Thymus (tissue), 11 donors: ENCODE measurements around the gene GRID2. TPM values are rescaled to one million over a fixed set of nuclear protein-coding genes. Genes with fewer than 3 reads are reported as not detected.

Experiments used
- DNase-seq, 9 donors: peaks; one replicate each; pipeline ENCODE4 v3.0.0-alpha.2; 2013; ENCODE audit warnings: low spot score in 9 of 9, low read depth in 6 of 9, missing footprints in 1 of 9
- H3K27ac ChIP-seq, 2 donors: one replicate each; pipeline ENCODE4 v1.5.1; 2013; ENCODE audit warnings: control low read depth in 1 of 2, low read depth in 1 of 2, low read length in 1 of 2, mild to moderate bottlenecking in 1 of 2, moderate library complexity in 1 of 2
- H3K27me3 ChIP-seq, 2 donors: one replicate each; pipeline ENCODE4 v1.5.1; 2013; ENCODE audit warnings: low read length in 1 of 2; ENCODE audit not compliant: control insufficient read depth in 2 of 2, insufficient read depth in 1 of 2
- H3K36me3 ChIP-seq, 2 donors: one replicate each; pipeline ENCODE4 v1.5.1; 2013; ENCODE audit warnings: low read length in 1 of 2, mild to moderate bottlenecking in 1 of 2, moderate library complexity in 1 of 2; ENCODE audit not compliant: control insufficient read depth in 2 of 2, insufficient read depth in 2 of 2
- H3K4me1 ChIP-seq, 2 donors: one replicate each; pipeline ENCODE4 v1.5.1; 2013; ENCODE audit warnings: low read length in 2 of 2; ENCODE audit not compliant: control insufficient read depth in 2 of 2, insufficient read depth in 2 of 2
- H3K4me3 ChIP-seq, 2 donors: one replicate each; pipeline ENCODE4 v1.5.1; 2013; ENCODE audit warnings: low read length in 2 of 2, control low read depth in 1 of 2, mild to moderate bottlenecking in 1 of 2
- H3K9me3 ChIP-seq, 2 donors: one replicate each; pipeline ENCODE4 v1.5.1; 2013; ENCODE audit warnings: low read length in 1 of 2, mild to moderate bottlenecking in 1 of 2; ENCODE audit not compliant: control insufficient read depth in 2 of 2, insufficient read depth in 1 of 2
- WGBS: extraction: QIAGEN DNeasy Blood & Tissue Kit; methylation state at CpG from one replicate; pipeline ENCODE4 v1.1.7; 2013; 5-methylcytosine and 5-hydroxymethylcytosine counted together
- polyA plus RNA-seq: library from polyadenylated mRNA; stranded (reverse); fragments of 200-250 nt; gene quantifications from one replicate; pipeline ENCODE4 v1.2.3, GENCODE V29; 2013
- total RNA-seq: library from RNA; stranded (reverse); fragments of 120-200 nt; gene quantifications from one replicate; pipeline ENCODE4 v1.2.4, GENCODE V29; 2013
- donor health status: healthy.

GRID2 gene
- total and polyA plus RNA-seq, 2 donors = 0.05 to 0.09 TPM

DNA sequence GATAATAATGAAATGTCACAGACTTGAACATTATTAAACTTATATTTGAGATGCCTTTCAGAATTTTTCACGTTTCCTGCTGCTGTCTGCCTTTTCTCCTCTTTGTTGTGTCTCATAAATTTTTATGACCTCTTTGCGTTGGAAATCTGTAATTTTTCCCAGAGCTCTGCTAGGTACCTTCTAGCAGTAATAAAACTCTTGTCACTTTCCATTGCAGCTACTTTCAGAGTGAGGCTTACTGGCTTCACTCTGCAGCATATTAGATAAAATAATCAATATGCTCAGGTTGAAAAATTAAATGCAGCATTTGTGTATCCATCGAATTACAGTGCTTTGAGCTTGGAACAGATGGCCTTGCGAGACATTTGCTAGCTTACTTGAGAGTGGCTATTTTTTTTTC lies 689.0 kb downstream of the GRID2 start:
- no peaks in the 10 kb centered on the region for H3K9me3 ChIP-seq
- no peak overlapping the region for H3K27ac ChIP-seq
- no peaks in the 10 kb centered on the region for H3K36me3 ChIP-seq
- H3K27me3 ChIP-seq = no peaks in the 10 kb centered on the region
- H3K4me3 ChIP-seq = no peak overlapping the region
- no peak for DNase-seq
- H3K4me1 ChIP-seq = no peaks in the 10 kb centered on the region
- WGBS = 89% methylated on average over 4 of the region's 4 CpGs

GRCh38 chr4:92994727-92995126 lies 691.0 kb downstream of the GRID2 start:
- H3K36me3 ChIP-seq = no peaks in the 10 kb centered on the region
- H3K4me3 ChIP-seq = no peak overlapping the region
- 88% methylated on average over 2 of the region's 2 CpGs for WGBS

DNA sequence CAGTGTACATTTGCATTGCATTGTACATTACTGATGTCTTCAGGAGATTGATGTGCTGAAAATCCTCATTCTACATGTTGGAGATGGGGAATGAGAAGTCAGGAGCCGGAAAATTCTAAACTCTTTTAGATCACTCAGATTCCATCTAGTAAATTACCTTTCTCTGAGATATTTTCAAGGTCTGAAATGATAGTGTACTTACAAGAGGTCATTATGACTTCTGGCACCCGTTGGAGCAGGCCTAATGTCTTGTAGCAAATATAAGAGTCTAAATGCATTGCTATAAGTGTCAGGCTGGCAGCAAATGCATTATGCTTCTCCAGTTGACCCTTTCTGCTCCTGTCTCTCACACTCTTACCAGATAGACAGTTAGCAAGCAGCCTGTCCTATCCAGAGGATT lies 692.8 kb downstream of the GRID2 start:
- DNase-seq = no peak
- no peak overlapping the region for H3K4me3 ChIP-seq
- no peaks in the 10 kb centered on the region for H3K27me3 ChIP-seq
- H3K9me3 ChIP-seq = no peaks in the 10 kb centered on the region
- no peaks in the 10 kb centered on the region for H3K4me1 ChIP-seq
- H3K36me3 ChIP-seq = no peaks in the 10 kb centered on the region
- WGBS = 84% methylated on average over 2 of the region's 2 CpGs
- no peak overlapping the region for H3K27ac ChIP-seq

More at GRCh38 chr4:92994727-92995126, 691.0 kb downstream of the GRID2 start:
- H3K9me3 ChIP-seq = no peaks in the 10 kb centered on the region
- H3K27ac ChIP-seq = no peak overlapping the region
- no peaks in the 10 kb centered on the region for H3K4me1 ChIP-seq
- H3K27me3 ChIP-seq = no peaks in the 10 kb centered on the region
- no peak for DNase-seq

DNA sequence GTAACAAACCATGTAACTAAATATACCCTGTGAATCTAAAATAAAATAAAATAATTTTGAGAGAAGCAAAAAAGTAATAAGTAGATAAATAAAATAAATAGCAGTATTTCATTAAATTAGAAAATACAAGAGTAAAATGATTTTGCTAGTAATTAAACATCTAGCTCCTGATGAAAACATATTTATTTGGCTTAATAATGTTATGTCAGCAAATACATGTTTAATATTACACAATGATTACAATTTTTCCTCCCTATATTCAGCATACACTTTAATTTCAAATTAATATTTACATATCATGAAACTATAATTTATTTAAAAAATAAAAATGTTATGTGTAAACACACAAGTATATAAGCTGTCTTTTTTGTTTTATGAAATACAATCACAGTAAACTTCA lies 697.1 kb downstream of the GRID2 start:
- DNase-seq = no peak
- no peaks in the 10 kb centered on the region for H3K27me3 ChIP-seq
- H3K27ac ChIP-seq = no peak overlapping the region
- H3K4me1 ChIP-seq = no peaks in the 10 kb centered on the region
- H3K36me3 ChIP-seq = no peaks in the 10 kb centered on the region
- no peaks in the 10 kb centered on the region for H3K9me3 ChIP-seq
- H3K4me3 ChIP-seq = no peak overlapping the region

GRCh38 chr4:93002240-93002639 lies 698.5 kb downstream of the GRID2 start:
- 93% methylated on average over 4 of the region's 4 CpGs for WGBS

GRCh38 chr4:93016350-93016749 lies 712.6 kb downstream of the GRID2 start:
- Histone ChIP-seq H3K4me3 (no peak overlapping the region), H3K27ac (no peak overlapping the region), H3K9me3 (no peaks in the 10 kb centered on the region), H3K4me1 (no peaks in the 10 kb centered on the region), H3K27me3 (no peaks in the 10 kb centered on the region), H3K36me3 (no peaks in the 10 kb centered on the region)
- no peak for DNase-seq
- WGBS = 91% methylated on average over 2 of the region's 2 CpGs

More at GRCh38 chr4:93002240-93002639, 698.5 kb downstream of the GRID2 start:
- Histone ChIP-seq H3K27me3 (no peaks in the 10 kb centered on the region), H3K36me3 (no peaks in the 10 kb centered on the region), H3K4me3 (no peak overlapping the region), H3K27ac (no peak overlapping the region), H3K9me3 (no peaks in the 10 kb centered on the region), H3K4me1 (no peaks in the 10 kb centered on the region)
- no peak for DNase-seq

GRCh38 chr4:93018243-93018642 lies 714.5 kb downstream of the GRID2 start:
- WGBS = 26% methylated on average over 2 of the region's 2 CpGs
- DNase-seq = no peak

DNA sequence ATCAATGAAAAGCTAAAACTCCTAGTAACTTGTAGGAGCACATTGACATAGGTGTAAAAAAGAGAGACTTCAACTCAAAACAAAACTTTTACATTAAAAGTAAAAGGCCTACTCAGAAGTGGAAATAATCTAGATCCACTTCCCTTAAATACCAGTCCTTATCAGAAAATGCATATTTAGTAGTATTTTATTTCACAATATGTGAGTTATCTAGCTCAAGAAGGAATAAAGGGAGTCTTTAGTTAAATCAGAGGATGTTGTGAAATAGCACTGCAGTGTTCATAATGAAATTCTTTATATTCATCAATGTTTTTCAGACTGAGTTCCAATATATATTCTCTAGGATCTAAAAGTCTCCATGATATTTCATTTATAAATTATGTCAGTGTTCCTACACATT lies 715.0 kb downstream of the GRID2 start:
- H3K4me3 ChIP-seq = no peak overlapping the region

More at GRCh38 chr4:93018243-93018642, 714.5 kb downstream of the GRID2 start:
- H3K4me3 ChIP-seq = no peak overlapping the region
- H3K27me3 ChIP-seq = no peaks in the 10 kb centered on the region
- no peak overlapping the region for H3K27ac ChIP-seq
- no peaks in the 10 kb centered on the region for H3K36me3 ChIP-seq
- no peaks in the 10 kb centered on the region for H3K4me1 ChIP-seq
- H3K9me3 ChIP-seq = no peaks in the 10 kb centered on the region

GRCh38 chr4:93029769-93030168 lies 726.0 kb downstream of the GRID2 start:
- 86% methylated on average over 1 of the region's 1 CpG for WGBS
- no peaks in the 10 kb centered on the region for H3K4me1 ChIP-seq
- no peaks in the 10 kb centered on the region for H3K9me3 ChIP-seq
- no peaks in the 10 kb centered on the region for H3K36me3 ChIP-seq
- no peaks in the 10 kb centered on the region for H3K27me3 ChIP-seq
- no peak overlapping the region for H3K4me3 ChIP-seq
- H3K27ac ChIP-seq = no peak overlapping the region
- no peak for DNase-seq

More for the DNA sequence above, 715.0 kb downstream of the GRID2 start:
- Histone ChIP-seq H3K27ac (no peak overlapping the region), H3K27me3 (no peaks in the 10 kb centered on the region), H3K36me3 (no peaks in the 10 kb centered on the region), H3K4me1 (no peaks in the 10 kb centered on the region), H3K9me3 (no peaks in the 10 kb centered on the region)
- no peak for DNase-seq

DNA sequence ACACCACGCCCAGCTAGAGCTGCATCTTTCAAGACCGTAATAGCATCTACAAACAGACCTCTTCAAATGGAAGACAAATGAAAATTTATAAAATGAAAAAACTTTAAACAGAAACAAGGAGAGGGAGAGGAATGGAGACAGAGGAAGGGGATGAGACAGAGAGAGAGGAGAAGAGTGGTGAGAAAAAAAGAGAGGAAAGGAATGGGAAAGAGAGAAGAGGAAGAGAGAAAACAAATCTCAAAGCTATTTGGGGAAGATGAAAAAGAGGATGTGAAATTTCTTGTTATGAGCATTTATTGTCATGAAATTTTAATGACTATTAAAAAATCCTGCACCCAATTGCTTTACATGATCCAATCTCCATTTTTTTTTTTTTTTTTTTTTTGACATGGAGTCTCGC lies 726.9 kb downstream of the GRID2 start:
- WGBS = 94% methylated on average over 3 of the region's 3 CpGs
- H3K27ac ChIP-seq = no peak overlapping the region
- H3K36me3 ChIP-seq = no peaks in the 10 kb centered on the region
- H3K27me3 ChIP-seq = no peaks in the 10 kb centered on the region
- DNase-seq = no peak
- no peak overlapping the region for H3K4me3 ChIP-seq
- H3K9me3 ChIP-seq = no peaks in the 10 kb centered on the region
- H3K4me1 ChIP-seq = no peaks in the 10 kb centered on the region
